Rectal smooth muscle tissue (tissue), 1 donor: ENCODE results near the gene FBN1.

Experiments used
- H3K27ac ChIP-seq: one replicate; pipeline ENCODE4 v1.7.0; 2013; ENCODE audit warnings: low read depth, low read length, inconsistent platforms
- H3K27me3 ChIP-seq: one replicate; pipeline ENCODE4 v1.7.0; 2013; ENCODE audit warnings: low read length; ENCODE audit not compliant: control insufficient read depth, insufficient read depth
- H3K36me3 ChIP-seq: one replicate; pipeline ENCODE4 v1.7.0; 2013; ENCODE audit warnings: low read length; ENCODE audit not compliant: control insufficient read depth, insufficient read depth
- H3K4me1 ChIP-seq: one replicate; pipeline ENCODE4 v1.7.0; 2013; ENCODE audit warnings: low read length; ENCODE audit not compliant: control insufficient read depth, insufficient read depth
- H3K4me3 ChIP-seq: one replicate; pipeline ENCODE4 v1.7.0; 2013; ENCODE audit warnings: low read length
- H3K9ac ChIP-seq: one replicate; pipeline ENCODE4 v1.7.0; 2013; ENCODE audit warnings: low read length

FBN1 gene

GRCh38 chr15:48514103-48514816 lies 131.2 kb downstream of the FBN1 start:
- no peak overlapping the region for H3K9ac ChIP-seq
- no peak overlapping the region for H3K4me3 ChIP-seq
- H3K27ac ChIP-seq: no peak overlapping the region
- peaks cover 2% of the 10 kb centered on the region for H3K36me3 ChIP-seq
- H3K27me3 ChIP-seq: no peaks in the 10 kb centered on the region
- no peaks in the 10 kb centered on the region for H3K4me1 ChIP-seq

GRCh38 chr15:48510976-48511375 lies 134.5 kb downstream of the FBN1 start:
- Histone ChIP-seq H3K36me3 (peaks cover 2% of the 10 kb centered on the region), H3K27ac (no peak overlapping the region), H3K9ac (no peak overlapping the region)

GRCh38 chr15:48507416-48508065 lies 138.0 kb downstream of the FBN1 start:
- Histone ChIP-seq H3K4me3 (no peak overlapping the region), H3K36me3 (peaks cover 2% of the 10 kb centered on the region), H3K9ac (no peak overlapping the region), H3K27me3 (no peaks in the 10 kb centered on the region), H3K4me1 (no peaks in the 10 kb centered on the region), H3K27ac (no peak overlapping the region)

More at GRCh38 chr15:48510976-48511375, 134.5 kb downstream of the FBN1 start:
- Histone ChIP-seq H3K4me1 (no peaks in the 10 kb centered on the region), H3K27me3 (no peaks in the 10 kb centered on the region), H3K4me3 (no peak overlapping the region)

GRCh38 chr15:48505067-48505466 lies 140.4 kb downstream of the FBN1 start:
- Histone ChIP-seq H3K4me3 (no peak overlapping the region), H3K27ac (no peak overlapping the region), H3K9ac (no peak overlapping the region), H3K4me1 (no peaks in the 10 kb centered on the region), H3K27me3 (no peaks in the 10 kb centered on the region), H3K36me3 (peaks cover 2% of the 10 kb centered on the region)

GRCh38 chr15:48501208-48501607 lies 144.3 kb downstream of the FBN1 start:
- Histone ChIP-seq H3K27me3 (no peaks in the 10 kb centered on the region), H3K4me1 (no peaks in the 10 kb centered on the region), H3K4me3 (no peak overlapping the region), H3K36me3 (no peaks in the 10 kb centered on the region), H3K9ac (no peak overlapping the region), H3K27ac (no peak overlapping the region)

GRCh38 chr15:48500595-48500994 lies 144.9 kb downstream of the FBN1 start:
- no peak overlapping the region for H3K4me3 ChIP-seq
- H3K27ac ChIP-seq: no peak overlapping the region
- H3K36me3 ChIP-seq: no peaks in the 10 kb centered on the region
- H3K4me1 ChIP-seq: no peaks in the 10 kb centered on the region
- H3K9ac ChIP-seq: no peak overlapping the region
- H3K27me3 ChIP-seq: no peaks in the 10 kb centered on the region

GRCh38 chr15:48499978-48500377 lies 145.5 kb downstream of the FBN1 start:
- H3K9ac ChIP-seq: no peak overlapping the region
- H3K27ac ChIP-seq: no peak overlapping the region
- H3K4me1 ChIP-seq: no peaks in the 10 kb centered on the region
- no peaks in the 10 kb centered on the region for H3K36me3 ChIP-seq
- H3K27me3 ChIP-seq: no peaks in the 10 kb centered on the region
- no peak overlapping the region for H3K4me3 ChIP-seq

GRCh38 chr15:48498828-48499227 lies 146.7 kb downstream of the FBN1 start:
- H3K36me3 ChIP-seq: no peaks in the 10 kb centered on the region

GRCh38 chr15:48494631-48495030 lies 150.9 kb downstream of the FBN1 start:
- peaks cover 4% of the 10 kb centered on the region for H3K36me3 ChIP-seq
- H3K27ac ChIP-seq: peak overlapping the region; percentile 46
- no peaks in the 10 kb centered on the region for H3K4me1 ChIP-seq
- H3K4me3 ChIP-seq: no peak overlapping the region
- H3K9ac ChIP-seq: no peak overlapping the region
- H3K27me3 ChIP-seq: no peaks in the 10 kb centered on the region

More at GRCh38 chr15:48498828-48499227, 146.7 kb downstream of the FBN1 start:
- Histone ChIP-seq H3K4me1 (no peaks in the 10 kb centered on the region), H3K4me3 (no peak overlapping the region), H3K27me3 (no peaks in the 10 kb centered on the region), H3K27ac (no peak overlapping the region), H3K9ac (no peak overlapping the region)

GRCh38 chr15:48493763-48494225 lies 151.7 kb downstream of the FBN1 start:
- H3K27me3 ChIP-seq: no peaks in the 10 kb centered on the region
- peaks cover 4% of the 10 kb centered on the region for H3K36me3 ChIP-seq
- no peak overlapping the region for H3K9ac ChIP-seq
- peak overlapping the region; percentile 34 for H3K27ac ChIP-seq
- H3K4me3 ChIP-seq: no peak overlapping the region
- H3K4me1 ChIP-seq: no peaks in the 10 kb centered on the region

GRCh38 chr15:48493084-48493762 lies 152.3 kb downstream of the FBN1 start:
- H3K4me3 ChIP-seq: no peak overlapping the region
- H3K9ac ChIP-seq: no peak overlapping the region
- no peaks in the 10 kb centered on the region for H3K27me3 ChIP-seq
- peaks cover 4% of the 10 kb centered on the region for H3K36me3 ChIP-seq
- H3K4me1 ChIP-seq: no peaks in the 10 kb centered on the region
- peak overlapping the region; percentile 16 for H3K27ac ChIP-seq

GRCh38 chr15:48486228-48486627 lies 159.3 kb downstream of the FBN1 start:
- Histone ChIP-seq H3K9ac (no peak overlapping the region), H3K4me1 (no peaks in the 10 kb centered on the region), H3K4me3 (no peak overlapping the region), H3K27ac (no peak overlapping the region), H3K27me3 (no peaks in the 10 kb centered on the region), H3K36me3 (peaks cover 7% of the 10 kb centered on the region)
